H9 (cell line): ENCODE measurements around the gene FN3KRP. TPM values are rescaled to one million over a fixed set of nuclear protein-coding genes. Genes with fewer than 3 reads are reported as not detected.

Source experiments
- DNase-seq: peaks from one replicate; pipeline ENCODE4 v3.0.0-alpha.2; 2017
- H2AFZ ChIP-seq: one replicate; pipeline ENCODE4 v1.6.1; 2013; ENCODE audit warnings: mild to moderate bottlenecking, low read length, control low read depth, moderate library complexity
- H2AK5ac ChIP-seq: 2 replicates; pipeline ENCODE4 v1.6.1; 2013; ENCODE audit warnings: low read length, control low read depth, mixed read lengths; ENCODE audit not compliant: insufficient read length
- H2BK120ac ChIP-seq: one replicate; pipeline ENCODE4 v1.6.1; 2013; ENCODE audit warnings: low read depth, mild to moderate bottlenecking, low read length, control low read depth, inconsistent platforms; ENCODE audit not compliant: poor library complexity, severe bottlenecking
- H2BK12ac ChIP-seq: 2 replicates; pipeline ENCODE4 v1.6.1; 2013; ENCODE audit warnings: low read length, control low read depth, mixed read lengths, low read depth; ENCODE audit not compliant: insufficient read length
- H2BK15ac ChIP-seq: 2 replicates; pipeline ENCODE4 v1.6.1; 2013; ENCODE audit warnings: low read depth, low read length, control low read depth
- H2BK20ac ChIP-seq: one replicate; pipeline ENCODE4 v1.6.1; 2013; ENCODE audit warnings: low read depth, mild to moderate bottlenecking, low read length, control low read depth, inconsistent platforms; ENCODE audit not compliant: poor library complexity, severe bottlenecking
- H2BK5ac ChIP-seq: 2 replicates; pipeline ENCODE4 v1.6.1; 2013; ENCODE audit warnings: low read length, control low read depth, mixed read lengths; ENCODE audit not compliant: insufficient read length
- H3K14ac ChIP-seq: 2 replicates; pipeline ENCODE4 v1.6.1; 2013; ENCODE audit warnings: low read length, control low read depth; ENCODE audit not compliant: insufficient read depth
- H3K18ac ChIP-seq: 2 replicates; pipeline ENCODE4 v1.6.1; 2013; ENCODE audit warnings: low read depth, mild to moderate bottlenecking, mixed read lengths, low read length, control low read depth; ENCODE audit not compliant: insufficient read length
- H3K23ac ChIP-seq: 2 replicates; pipeline ENCODE4 v1.6.1; 2013; ENCODE audit warnings: low read length, control low read depth, mixed read lengths, low read depth; ENCODE audit not compliant: insufficient read length
- H3K23me2 ChIP-seq: 2 replicates; pipeline ENCODE4 v1.6.1; 2013; ENCODE audit warnings: low read depth, mild to moderate bottlenecking, mixed read lengths, low read length, control low read depth; ENCODE audit not compliant: insufficient read length, poor library complexity, severe bottlenecking
- H3K27ac ChIP-seq: 2 replicates; pipeline ENCODE4 v1.5.1; 2013; ENCODE audit warnings: low read length, control low read depth, mixed read lengths, low read depth; ENCODE audit not compliant: insufficient read length
- H3K27me3 ChIP-seq: 2 replicates; pipeline ENCODE4 v1.6.1; 2013; ENCODE audit warnings: low read length, control low read depth, inconsistent platforms; ENCODE audit not compliant: insufficient read depth
- H3K4ac ChIP-seq: 2 replicates; pipeline ENCODE4 v1.6.1; 2013; ENCODE audit warnings: low read depth, mild to moderate bottlenecking, control low read depth, inconsistent platforms, low read length, moderate library complexity
- H3K4me1 ChIP-seq: 2 replicates; pipeline ENCODE4 v1.6.1; 2013; ENCODE audit warnings: low read length, control low read depth, inconsistent platforms; ENCODE audit not compliant: insufficient read depth
- H3K4me2 ChIP-seq: 2 replicates; pipeline ENCODE4 v1.6.1; 2013; ENCODE audit warnings: low read length, control low read depth, mixed read lengths; ENCODE audit not compliant: insufficient read length, insufficient read depth
- H3K56ac ChIP-seq: 2 replicates; pipeline ENCODE4 v1.6.1; 2013; ENCODE audit warnings: low read depth, mild to moderate bottlenecking, mixed read lengths, low read length, control low read depth; ENCODE audit not compliant: insufficient read length
- H3K79me1 ChIP-seq: 2 replicates; pipeline ENCODE4 v1.6.1; 2013; ENCODE audit warnings: low read depth, mild to moderate bottlenecking, moderate library complexity, low read length, control low read depth, inconsistent platforms; ENCODE audit not compliant: insufficient read depth, poor library complexity, severe bottlenecking
- H3K79me2 ChIP-seq: 2 replicates; pipeline ENCODE4 v1.6.1; 2013; ENCODE audit warnings: low read length, control low read depth, inconsistent platforms; ENCODE audit not compliant: insufficient read depth
- H3K9ac ChIP-seq: 2 replicates; pipeline ENCODE4 v1.6.1; 2013; ENCODE audit warnings: low read length, control low read depth, mixed read lengths; ENCODE audit not compliant: insufficient read length; ENCODE audit errors: extremely low read depth
- H3K9me3 ChIP-seq: one replicate; pipeline ENCODE4 v1.6.1; 2013; ENCODE audit warnings: low read depth, low read length, inconsistent platforms; ENCODE audit not compliant: control insufficient read depth
- H3T11ph ChIP-seq: one replicate; pipeline ENCODE4 v1.6.1; 2013; ENCODE audit warnings: mild to moderate bottlenecking, low read length, control low read depth, inconsistent platforms
- H4K20me1 ChIP-seq: one replicate; pipeline ENCODE4 v1.6.1; 2013; ENCODE audit not compliant: control insufficient read depth, insufficient read length, insufficient read depth
- H4K5ac ChIP-seq: 2 replicates; pipeline ENCODE4 v1.6.1; 2013; ENCODE audit warnings: low read depth, mild to moderate bottlenecking, mixed read lengths, low read length, control low read depth; ENCODE audit not compliant: insufficient read length
- H4K8ac ChIP-seq: replicated peaks from 2 replicates; pipeline ENCODE4 v1.6.1; 2013; ENCODE audit warnings: low read length, control low read depth, mixed read lengths, low read depth; ENCODE audit not compliant: insufficient read length
- H4K91ac ChIP-seq: 2 replicates; pipeline ENCODE4 v1.6.1; 2013; ENCODE audit warnings: low read depth, mild to moderate bottlenecking, moderate library complexity, mixed read lengths, low read length, control low read depth; ENCODE audit not compliant: insufficient read length
- H3K27ac Mint-ChIP-seq, 3 experiments: 2 replicates in 2 of 3; 3 replicates in 1 of 3; pipeline ENCODE4 v1.8.0; 2020 to 2021; ENCODE audit warnings: mixed read lengths in 3 of 3, mild to moderate bottlenecking in 1 of 3, moderate library complexity in 1 of 3
- H3K27me3 Mint-ChIP-seq: 2 replicates; pipeline ENCODE4 v1.8.0; 2021; ENCODE audit warnings: low read depth, mild to moderate bottlenecking, moderate library complexity, mixed read lengths
- H3K36me3 Mint-ChIP-seq, 3 experiments: 2 replicates in 2 of 3; 3 replicates in 1 of 3; pipeline ENCODE4 v1.8.0; 2020 to 2021; ENCODE audit warnings: low read depth in 3 of 3, mixed read lengths in 3 of 3; ENCODE audit not compliant: insufficient read depth in 1 of 3
- H3K4me1 Mint-ChIP-seq, 2 experiments: 2 replicates each; pipeline ENCODE4 v1.8.0; 2020; ENCODE audit warnings: mixed read lengths in 2 of 2
- H3K4me3 Mint-ChIP-seq, 2 experiments: 2 replicates in 1 of 2; 3 replicates in 1 of 2; pipeline ENCODE4 v1.8.0; 2020 to 2021; ENCODE audit warnings: mild to moderate bottlenecking in 2 of 2, mixed read lengths in 2 of 2, moderate library complexity in 1 of 2
- H3K9me3 Mint-ChIP-seq, 2 experiments: 2 replicates in 1 of 2; 3 replicates in 1 of 2; pipeline ENCODE4 v1.8.0; 2020; ENCODE audit warnings: mild to moderate bottlenecking in 2 of 2, mixed read lengths in 2 of 2, moderate library complexity in 1 of 2
- WGBS: extraction: QIAGEN DNeasy Blood & Tissue Kit; methylation state at CpG from one replicate; pipeline ENCODE4 v1.1.7; 2013; ENCODE audit warnings: missing lambda C conversion rate, low lambda C conversion rate, mixed read lengths; ENCODE audit not compliant: insufficient read length; ENCODE audit errors: extremely low coverage; 5-methylcytosine and 5-hydroxymethylcytosine counted together
- total RNA-seq: library from RNA; stranded (reverse); gene quantifications from 2 replicates; pipeline ENCODE4 v1.2.1, GENCODE V29; 2021
- TF ChIP-seq, protein P1 (sequence below): fragments of 200-600 bp; sonication (generic); conservative IDR thresholded peaks from 3 replicates; pipeline ENCODE4 v1.8.0; 2021; ENCODE audit warnings: antibody characterized with exemption, mild to moderate bottlenecking

FN3KRP gene
- total RNA-seq, 1 experiment from 2014 or later, result 32.9 TPM

DNA sequence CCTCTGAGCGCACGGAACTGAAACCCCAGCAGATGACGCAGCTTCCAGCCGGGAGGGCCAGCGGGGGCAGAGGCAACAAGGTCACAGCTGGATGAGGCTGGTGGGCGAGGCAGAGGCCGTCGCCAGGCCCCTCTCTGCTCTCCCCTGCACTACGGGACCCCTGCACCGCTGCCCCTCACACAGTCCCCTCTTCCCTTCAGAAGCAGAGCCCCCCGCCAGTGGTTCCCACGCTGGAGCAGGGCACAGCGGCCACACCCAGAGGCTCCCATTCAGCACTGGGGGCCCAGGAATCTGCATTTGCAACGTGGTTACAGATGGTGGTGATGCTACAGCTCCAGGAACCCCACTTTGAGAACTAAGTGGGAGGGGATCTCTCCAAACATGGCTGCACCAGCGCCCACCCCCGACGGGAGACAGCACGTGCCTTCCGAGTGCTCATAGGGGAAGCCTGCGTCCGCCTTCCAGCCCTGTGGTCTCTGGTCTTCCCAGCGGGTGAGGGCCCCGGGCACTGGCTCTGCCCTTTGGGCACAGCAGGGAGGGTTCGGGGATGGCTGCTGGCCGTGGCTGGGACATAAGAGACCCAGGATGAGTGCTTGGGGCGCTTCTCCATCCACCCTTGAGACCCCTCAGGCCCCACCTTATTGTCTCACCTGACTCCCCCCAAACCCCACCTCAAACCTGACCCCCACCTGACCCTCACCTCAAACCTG, 13.3 kb upstream of the FN3KRP start:
- Histone ChIP-seq H2BK120ac (no peak overlapping the region), H3K9ac (no peak overlapping the region), H3K4me2 (no peak overlapping the region), H4K91ac (no peak overlapping the region), H2AFZ (no peak overlapping the region), H3K23ac (no peak overlapping the region), H3K27me3 (no peaks in the 10 kb centered on the region; the same call in 1 of the 2 replicates), H4K5ac (no peak overlapping the region), H3K9me3 (no peaks in the 10 kb centered on the region), H2BK5ac (no peak overlapping the region), H4K8ac (no peak overlapping the region), H3K14ac (no peak overlapping the region), H3K23me2 (no peaks in the 10 kb centered on the region), H2BK15ac (no peak overlapping the region), H3K79me2 (no peaks in the 10 kb centered on the region), H3K56ac (no peak overlapping the region), H3K79me1 (no peaks in the 10 kb centered on the region), H4K20me1 (no peaks in the 10 kb centered on the region), H2BK20ac (no peak overlapping the region), H2AK5ac (no peak overlapping the region), H3K18ac (no peak overlapping the region), H3K27ac (no peak overlapping the region), H3K4me1 (no peaks in the 10 kb centered on the region), H3K4ac (no peak overlapping the region), H2BK12ac (no peak overlapping the region), H3T11ph (no peak overlapping the region)
- Mint-ChIP-seq H3K27ac (no peak overlapping the region), H3K36me3 (no peaks in the 10 kb centered on the region), H3K4me1 (peaks cover 2% of the 10 kb centered on the region in 2 experiments; a peak in 2 of 4 replicates), H3K27me3 (peaks cover 20% of the 10 kb centered on the region), H3K4me3 (no peak overlapping the region), H3K9me3 (no peaks in the 10 kb centered on the region; a peak in 1 of 5 replicates)
- TF ChIP-seq, protein P1, sequence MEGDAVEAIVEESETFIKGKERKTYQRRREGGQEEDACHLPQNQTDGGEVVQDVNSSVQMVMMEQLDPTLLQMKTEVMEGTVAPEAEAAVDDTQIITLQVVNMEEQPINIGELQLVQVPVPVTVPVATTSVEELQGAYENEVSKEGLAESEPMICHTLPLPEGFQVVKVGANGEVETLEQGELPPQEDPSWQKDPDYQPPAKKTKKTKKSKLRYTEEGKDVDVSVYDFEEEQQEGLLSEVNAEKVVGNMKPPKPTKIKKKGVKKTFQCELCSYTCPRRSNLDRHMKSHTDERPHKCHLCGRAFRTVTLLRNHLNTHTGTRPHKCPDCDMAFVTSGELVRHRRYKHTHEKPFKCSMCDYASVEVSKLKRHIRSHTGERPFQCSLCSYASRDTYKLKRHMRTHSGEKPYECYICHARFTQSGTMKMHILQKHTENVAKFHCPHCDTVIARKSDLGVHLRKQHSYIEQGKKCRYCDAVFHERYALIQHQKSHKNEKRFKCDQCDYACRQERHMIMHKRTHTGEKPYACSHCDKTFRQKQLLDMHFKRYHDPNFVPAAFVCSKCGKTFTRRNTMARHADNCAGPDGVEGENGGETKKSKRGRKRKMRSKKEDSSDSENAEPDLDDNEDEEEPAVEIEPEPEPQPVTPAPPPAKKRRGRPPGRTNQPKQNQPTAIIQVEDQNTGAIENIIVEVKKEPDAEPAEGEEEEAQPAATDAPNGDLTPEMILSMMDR, result no peak
- DNase-seq, result no peak
- WGBS, result no CpG with 5 or more reads among the region's 26 CpGs
